HCT116 (cell line): ENCODE data around the gene SPATC1L. TPM values are rescaled to one million over a fixed set of nuclear protein-coding genes. Genes with fewer than 3 reads are reported as not detected.

Experiments
- ATAC-seq: fragments of 200-7000 bp; cut with Tn5 transposase; 2 replicates; pipeline ENCODE4 v1.9.1; 2020; ENCODE audit warnings: mild to moderate bottlenecking, moderate library complexity
- BruUV-seq: library from RNA; stranded (reverse); fragments of 400-500 nt; replicated peaks from 2 replicates; lab custom pipeline; 2021; lab: Mats Ljungman, UMichigan
- CTCF ChIA-PET: fragments of 300-600 bp; sonication (Branson Sonifier 250); formaldehyde crosslinking; loops from one replicate; lab custom pipeline; 2021; ENCODE audit warnings: antibody characterized with exemption; lab: Charles Lee
- POLR2A ChIA-PET: fragments of 300-600, 350-600 bp; sonication (Branson Sonifier 250); formaldehyde crosslinking; loops from one replicate; lab custom pipeline; 2021; ENCODE audit warnings: antibody characterized with exemption; lab: Charles Lee
- RAD21 ChIA-PET, 2 experiments: fragments of 300-600 bp; sonication (Branson Sonifier 250); formaldehyde crosslinking; loops; one replicate each; lab custom pipeline; 2023; ENCODE audit warnings: low total read pairs in 2 of 2; ENCODE audit not compliant: uncharacterized antibody in 2 of 2, unreplicated experiment in 2 of 2, low non-redundant PET in 1 of 2; lab: Charles Lee
- DNase-seq: peaks from one replicate; pipeline ENCODE4 v3.0.0-alpha.2; 2010; ENCODE audit warnings: low read depth, low spot score
- H2AFZ ChIP-seq: fragments of 200-600 bp; shearing (Covaris generic), sonication (generic); 2 replicates; pipeline ENCODE4 v1.6.1; 2017; ENCODE audit warnings: low read depth, mixed run types, mixed read lengths, antibody characterized with exemption, low read length; ENCODE audit not compliant: poor library complexity, severe bottlenecking
- H3K27ac ChIP-seq: 2 replicates; pipeline ENCODE4 v1.5.1; 2012; ENCODE audit warnings: low read depth, low read length
- H3K27me3 ChIP-seq: fragments of 200-600 bp; sonication (generic); 2 replicates; pipeline ENCODE4 v1.6.1; 2016; ENCODE audit warnings: mixed run types, low read length, mixed read lengths; ENCODE audit not compliant: insufficient read depth
- H3K36me3 ChIP-seq, 2 experiments: fragments of 200-500 bp in 1 of 2; fragments of 200-600 bp in 1 of 2; sonication (Bioruptor generic) in 1 of 2; sonication (generic) in 1 of 2; 2 replicates each; pipeline versions ENCODE4 v1.5.1 to v1.6.1; 2014 to 2016; ENCODE audit warnings: low read length in 2 of 2, inconsistent platforms in 1 of 2, mixed read lengths in 1 of 2, mixed run types in 1 of 2; ENCODE audit not compliant: insufficient read depth in 2 of 2, control insufficient read depth in 1 of 2
- H3K4me1 ChIP-seq, 2 experiments: fragments of 200-600 bp in 1 of 2; sonication (generic) in 1 of 2; 2 replicates each; pipeline versions ENCODE4 v1.5.1 to v1.6.1; 2012 to 2017; ENCODE audit warnings: low read length in 2 of 2, inconsistent platforms in 1 of 2, mild to moderate bottlenecking in 1 of 2, mixed read lengths in 1 of 2, mixed run types in 1 of 2, moderate library complexity in 1 of 2; ENCODE audit not compliant: insufficient read depth in 2 of 2, control insufficient read depth in 1 of 2
- H3K4me2 ChIP-seq: fragments of 200-600 bp; sonication (generic); 2 replicates; pipeline ENCODE4 v1.6.1; 2017; ENCODE audit warnings: mixed run types, low read length, mixed read lengths
- H3K4me3 ChIP-seq, 2 experiments: fragments of 200-600 bp in 1 of 2; sonication (generic) in 1 of 2; replicated peaks in 1 of 2; 2 replicates each; pipeline ENCODE4 v1.5.1; 2011 to 2016; ENCODE audit warnings: low read length in 2 of 2, control low read depth in 1 of 2, low read depth in 1 of 2, mild to moderate bottlenecking in 1 of 2, mixed read lengths in 1 of 2, mixed run types in 1 of 2
- H3K79me2 ChIP-seq: fragments of 200-600 bp; sonication (generic); 2 replicates; pipeline ENCODE4 v1.6.1; 2017; ENCODE audit warnings: mild to moderate bottlenecking, mixed run types, low read length, moderate library complexity, mixed read lengths; ENCODE audit not compliant: insufficient read depth
- H3K9ac ChIP-seq: fragments of 200-600 bp; sonication (generic); 2 replicates; pipeline ENCODE4 v1.6.1; 2016; ENCODE audit warnings: low read length, mixed read lengths
- H3K9me2 ChIP-seq: fragments of 200-600 bp; sonication (generic), shearing (Covaris generic); 2 replicates; pipeline ENCODE4 v1.6.1; 2017; ENCODE audit warnings: mixed run types, mild to moderate bottlenecking, moderate library complexity; ENCODE audit not compliant: insufficient read depth
- H3K9me3 ChIP-seq, 2 experiments: fragments of 200-500 bp in 1 of 2; fragments of 200-600 bp in 1 of 2; sonication (Bioruptor generic) in 1 of 2; sonication (generic) in 1 of 2; 2 replicates each; pipeline ENCODE4 v1.6.1; 2014 to 2017; ENCODE audit warnings: low read length in 2 of 2, mixed read lengths in 2 of 2, inconsistent platforms in 1 of 2, low read depth in 1 of 2, mild to moderate bottlenecking in 1 of 2, mixed run types in 1 of 2, moderate library complexity in 1 of 2; ENCODE audit not compliant: control insufficient read depth in 1 of 2, insufficient read depth in 1 of 2
- H4K20me1 ChIP-seq: fragments of 200-600 bp; sonication (generic), shearing (Covaris generic); 2 replicates; pipeline ENCODE4 v1.6.1; 2017; ENCODE audit warnings: mixed run types, mild to moderate bottlenecking, moderate library complexity; ENCODE audit not compliant: insufficient read depth
- CBX3 ChIP-seq: IDR thresholded peaks from 2 replicates; pipeline ENCODE4 v1.6.1; 2012; ENCODE audit warnings: low read depth
- CEBPB ChIP-seq: IDR thresholded peaks from 2 replicates; pipeline ENCODE4 v1.6.1; 2012; ENCODE audit warnings: low read depth
- ELF1 ChIP-seq: IDR thresholded peaks from 2 replicates; pipeline ENCODE4 v1.6.1; 2012; ENCODE audit warnings: low read depth, borderline replicate concordance
- EZH2phosphoT487 ChIP-seq: fragments of 200-600 bp; IDR thresholded peaks from 2 replicates; pipeline ENCODE4 v1.6.1; 2018; ENCODE audit warnings: antibody characterized with exemption, borderline replicate concordance
- POLR2A ChIP-seq: IDR thresholded peaks from 2 replicates; pipeline ENCODE4 v1.7.0; 2011; ENCODE audit warnings: borderline replicate concordance; ENCODE audit not compliant: insufficient read depth, insufficient read length; ENCODE audit errors: extremely low read depth
- POLR2AphosphoS5 ChIP-seq: IDR thresholded peaks from 2 replicates; pipeline ENCODE4 v1.6.1; 2011; ENCODE audit warnings: mild to moderate bottlenecking, low read depth, low read length, moderate library complexity
- RAD21 ChIP-seq: IDR thresholded peaks from 2 replicates; pipeline ENCODE4 v1.6.1; 2012; ENCODE audit warnings: low read depth, mild to moderate bottlenecking
- SIN3A ChIP-seq: IDR thresholded peaks from 2 replicates; pipeline ENCODE4 v1.6.1; 2012; ENCODE audit warnings: low read depth
- SP1 ChIP-seq: IDR thresholded peaks from 2 replicates; pipeline ENCODE4 v1.6.1; 2012; ENCODE audit warnings: low read depth
- TCF7L2 ChIP-seq: IDR thresholded peaks from 2 replicates; pipeline ENCODE4 v1.7.0; 2011; ENCODE audit warnings: borderline replicate concordance, inconsistent platforms; ENCODE audit not compliant: insufficient read depth, insufficient read length; ENCODE audit errors: extremely low read depth
- YY1 ChIP-seq: IDR thresholded peaks from 2 replicates; pipeline ENCODE4 v1.6.1; 2011; ENCODE audit warnings: low read length, low read depth, moderate library complexity, mild to moderate bottlenecking; ENCODE audit not compliant: insufficient replicate concordance; ENCODE audit errors: extremely low read depth
- ZFX ChIP-seq: fragments of 450-650 bp; IDR thresholded peaks from 2 replicates; pipeline ENCODE4 v1.6.1; 2017
- intact Hi-C: fragments of 100-400 bp; cut with micrococcal nuclease; formaldehyde crosslinking; loops from 2 replicates; pipeline ENCODE4 v1.10.0; 2022
- total RNA-seq: library from RNA; stranded (reverse); gene quantifications from one replicate; pipeline ENCODE4 v1.2.1, GENCODE V29; 2021; ENCODE audit not compliant: unreplicated experiment
- TF ChIP-seq, protein P1 (sequence below): IDR thresholded peaks from 2 replicates; pipeline ENCODE4 v1.6.1; 2012; ENCODE audit warnings: low read depth
- TF ChIP-seq, protein P2 (sequence below), 3 experiments: fragments of 200-600 bp in 1 of 3; sonication (generic) in 1 of 3; IDR thresholded peaks in 2 of 3; conservative IDR thresholded peaks in 1 of 3; 2 replicates each; pipeline ENCODE4 v1.5.1; 2012 to 2017; ENCODE audit warnings: low read depth in 2 of 3, low read length in 2 of 3, antibody characterized with exemption in 1 of 3, borderline replicate concordance in 1 of 3, control low read depth in 1 of 3, mild to moderate bottlenecking in 1 of 3, mixed read lengths in 1 of 3, mixed run types in 1 of 3, moderate library complexity in 1 of 3; ENCODE audit not compliant: insufficient read depth in 1 of 3
- TF ChIP-seq, protein P3 (sequence below): IDR thresholded peaks from 2 replicates; pipeline ENCODE4 v1.6.1; 2012

The SPATC1L gene
- total RNA-seq, 1 experiment from 2014 or later = 1.3 TPM

DNA sequence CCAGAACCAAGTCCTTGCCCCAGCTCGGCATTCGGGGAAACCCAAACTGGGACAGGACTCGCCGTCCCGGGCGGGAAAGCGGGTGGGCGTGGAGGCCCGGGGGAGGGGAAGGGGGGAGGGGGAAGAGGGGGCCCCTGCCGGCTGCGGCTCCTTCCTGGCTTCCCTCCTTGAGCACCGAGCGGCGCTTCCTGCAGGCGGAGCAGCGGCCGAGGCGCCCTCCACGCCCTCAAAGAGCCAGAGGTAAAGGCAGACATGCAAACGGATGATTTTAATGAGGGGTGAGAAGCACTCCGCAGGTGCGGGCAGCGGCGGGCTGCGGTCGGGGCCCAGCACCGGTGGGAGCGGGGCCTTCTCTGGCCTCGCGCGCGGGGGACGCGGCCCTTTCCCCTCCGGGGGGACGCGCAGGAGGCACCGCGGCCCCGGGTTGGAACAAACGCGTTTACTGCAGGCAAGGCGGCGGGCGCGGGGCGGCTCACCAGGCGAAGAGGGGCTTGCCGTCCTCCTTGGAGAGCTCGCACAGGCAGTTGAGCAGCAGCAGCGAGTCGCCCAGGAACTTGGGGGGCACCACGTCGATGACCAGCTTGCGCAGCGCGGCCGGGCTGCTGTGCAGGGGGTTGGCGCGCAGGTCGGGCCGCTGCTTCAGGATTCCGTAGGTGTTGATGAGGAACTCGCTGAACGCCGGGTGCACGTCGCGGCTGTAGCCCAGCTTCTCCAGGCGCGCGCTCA is 23.2 kb downstream of the SPATC1L start:
- no peak overlapping the region for H3K4me3 ChIP-seq
- intact Hi-C loops = no loop called here
- ATAC-seq (0 out of 2 replicates have a peak, but pooled peaks have one; percentile 32), DNase-seq (no peak)
- no peak overlapping the region for H3K9ac ChIP-seq
- no peak overlapping the region for H3K27ac ChIP-seq
- no peaks in the 10 kb centered on the region for H3K79me2 ChIP-seq
- peaks cover 9% of the 10 kb centered on the region; the same call in 1 of the 2 replicates for H3K27me3 ChIP-seq
- no peak for TF ChIP-seq RAD21
- no peaks in the 10 kb centered on the region for H3K4me1 ChIP-seq
- BruUV-seq = no TSS peak
- no peaks in the 10 kb centered on the region for H3K9me2 ChIP-seq
- no peaks in the 10 kb centered on the region for H3K36me3 ChIP-seq
- ChIA-PET CTCF (interaction anchor here (1.3 kb wide), 1 partner anchor 18 kb away, joined by 3 read pairs; no protein-coding TSS in a partner anchor), POLR2A (no interaction called here), RAD21 (no interaction called here)
- no peaks in the 10 kb centered on the region for H4K20me1 ChIP-seq
- H2AFZ ChIP-seq = no peak overlapping the region
- no peak overlapping the region for H3K4me2 ChIP-seq
- no peaks in the 10 kb centered on the region for H3K9me3 ChIP-seq

DNA sequence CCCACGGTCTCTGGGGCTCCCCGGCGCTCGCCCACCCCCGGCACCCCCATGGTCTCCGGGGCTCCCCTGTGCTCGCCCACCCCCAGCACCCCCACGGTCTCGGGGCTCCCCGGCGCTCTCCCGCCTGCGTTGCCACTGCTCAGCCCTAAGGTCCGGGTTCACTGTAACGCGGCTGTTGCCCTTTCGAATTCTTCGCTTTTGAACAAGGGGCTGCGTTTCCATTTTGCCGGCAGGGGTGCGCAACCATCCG is 23.7 kb downstream of the SPATC1L start:
- Histone ChIP-seq H4K20me1 (no peaks in the 10 kb centered on the region), H3K9ac (no peak overlapping the region), H2AFZ (no peak overlapping the region), H3K36me3 (no peaks in the 10 kb centered on the region), H3K4me2 (no peak overlapping the region), H3K4me1 (no peaks in the 10 kb centered on the region), H3K79me2 (no peaks in the 10 kb centered on the region), H3K27ac (no peak overlapping the region), H3K4me3 (no peak overlapping the region), H3K9me2 (no peaks in the 10 kb centered on the region), H3K9me3 (no peaks in the 10 kb centered on the region), H3K27me3 (peaks cover 5% of the 10 kb centered on the region; the same call in 1 of the 2 replicates)
- RAD21 ChIA-PET = no interaction called here
- POLR2A ChIA-PET = no interaction called here
- CTCF ChIA-PET = interaction anchor here (1.3 kb wide), 1 partner anchor 17 kb away, joined by 3 read pairs; no protein-coding TSS in a partner anchor
- no peak for ATAC-seq
- BruUV-seq = no TSS peak
- intact Hi-C loops = no loop called here
- DNase-seq = no peak
- TF ChIP-seq TCF7L2 = no peak
- TF ChIP-seq YY1 = no peak
- TF ChIP-seq ZFX = no peak
- no peak for TF ChIP-seq CBX3
- TF ChIP-seq CEBPB = no peak
- no peak for TF ChIP-seq SIN3A
- no peak for TF ChIP-seq EZH2phosphoT487
- TF ChIP-seq, protein P1, sequence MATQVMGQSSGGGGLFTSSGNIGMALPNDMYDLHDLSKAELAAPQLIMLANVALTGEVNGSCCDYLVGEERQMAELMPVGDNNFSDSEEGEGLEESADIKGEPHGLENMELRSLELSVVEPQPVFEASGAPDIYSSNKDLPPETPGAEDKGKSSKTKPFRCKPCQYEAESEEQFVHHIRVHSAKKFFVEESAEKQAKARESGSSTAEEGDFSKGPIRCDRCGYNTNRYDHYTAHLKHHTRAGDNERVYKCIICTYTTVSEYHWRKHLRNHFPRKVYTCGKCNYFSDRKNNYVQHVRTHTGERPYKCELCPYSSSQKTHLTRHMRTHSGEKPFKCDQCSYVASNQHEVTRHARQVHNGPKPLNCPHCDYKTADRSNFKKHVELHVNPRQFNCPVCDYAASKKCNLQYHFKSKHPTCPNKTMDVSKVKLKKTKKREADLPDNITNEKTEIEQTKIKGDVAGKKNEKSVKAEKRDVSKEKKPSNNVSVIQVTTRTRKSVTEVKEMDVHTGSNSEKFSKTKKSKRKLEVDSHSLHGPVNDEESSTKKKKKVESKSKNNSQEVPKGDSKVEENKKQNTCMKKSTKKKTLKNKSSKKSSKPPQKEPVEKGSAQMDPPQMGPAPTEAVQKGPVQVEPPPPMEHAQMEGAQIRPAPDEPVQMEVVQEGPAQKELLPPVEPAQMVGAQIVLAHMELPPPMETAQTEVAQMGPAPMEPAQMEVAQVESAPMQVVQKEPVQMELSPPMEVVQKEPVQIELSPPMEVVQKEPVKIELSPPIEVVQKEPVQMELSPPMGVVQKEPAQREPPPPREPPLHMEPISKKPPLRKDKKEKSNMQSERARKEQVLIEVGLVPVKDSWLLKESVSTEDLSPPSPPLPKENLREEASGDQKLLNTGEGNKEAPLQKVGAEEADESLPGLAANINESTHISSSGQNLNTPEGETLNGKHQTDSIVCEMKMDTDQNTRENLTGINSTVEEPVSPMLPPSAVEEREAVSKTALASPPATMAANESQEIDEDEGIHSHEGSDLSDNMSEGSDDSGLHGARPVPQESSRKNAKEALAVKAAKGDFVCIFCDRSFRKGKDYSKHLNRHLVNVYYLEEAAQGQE = no peak
- no peak for TF ChIP-seq SP1
- no peak for TF ChIP-seq POLR2A
- no peak for TF ChIP-seq RAD21
- TF ChIP-seq, protein P2, sequence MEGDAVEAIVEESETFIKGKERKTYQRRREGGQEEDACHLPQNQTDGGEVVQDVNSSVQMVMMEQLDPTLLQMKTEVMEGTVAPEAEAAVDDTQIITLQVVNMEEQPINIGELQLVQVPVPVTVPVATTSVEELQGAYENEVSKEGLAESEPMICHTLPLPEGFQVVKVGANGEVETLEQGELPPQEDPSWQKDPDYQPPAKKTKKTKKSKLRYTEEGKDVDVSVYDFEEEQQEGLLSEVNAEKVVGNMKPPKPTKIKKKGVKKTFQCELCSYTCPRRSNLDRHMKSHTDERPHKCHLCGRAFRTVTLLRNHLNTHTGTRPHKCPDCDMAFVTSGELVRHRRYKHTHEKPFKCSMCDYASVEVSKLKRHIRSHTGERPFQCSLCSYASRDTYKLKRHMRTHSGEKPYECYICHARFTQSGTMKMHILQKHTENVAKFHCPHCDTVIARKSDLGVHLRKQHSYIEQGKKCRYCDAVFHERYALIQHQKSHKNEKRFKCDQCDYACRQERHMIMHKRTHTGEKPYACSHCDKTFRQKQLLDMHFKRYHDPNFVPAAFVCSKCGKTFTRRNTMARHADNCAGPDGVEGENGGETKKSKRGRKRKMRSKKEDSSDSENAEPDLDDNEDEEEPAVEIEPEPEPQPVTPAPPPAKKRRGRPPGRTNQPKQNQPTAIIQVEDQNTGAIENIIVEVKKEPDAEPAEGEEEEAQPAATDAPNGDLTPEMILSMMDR (IDR thresholded peaks at IDR 0.05 in 2 of 3, conservative IDR thresholded peaks at IDR 0.05 in 1 of 3; ENCODE audit: borderline replicate concordance in 1 of 3, insufficient read depth in 1 of 3, low read depth in 2 of 3, low read length in 2 of 3) = no peak
- TF ChIP-seq POLR2AphosphoS5 = no peak
- TF ChIP-seq, protein P3, sequence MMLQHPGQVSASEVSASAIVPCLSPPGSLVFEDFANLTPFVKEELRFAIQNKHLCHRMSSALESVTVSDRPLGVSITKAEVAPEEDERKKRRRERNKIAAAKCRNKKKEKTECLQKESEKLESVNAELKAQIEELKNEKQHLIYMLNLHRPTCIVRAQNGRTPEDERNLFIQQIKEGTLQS = no peak
- TF ChIP-seq ELF1 = no peak
